SK-N-SH treated with all-trans-retinoic acid at 6 μM for 48 hours (cell line): Measurements from ENCODE around the gene THSD4.

Experiments
- ATAC-seq: fragments of 200-7000 bp; cut with Tn5 transposase; 3 replicates; pipeline ENCODE4 v1.9.1; 2020; ENCODE audit warnings: mild to moderate bottlenecking, moderate library complexity
- ARNTL ChIP-seq: fragments of 450-650 bp; formaldehyde crosslinking; IDR thresholded peaks from 2 replicates; pipeline ENCODE4 v1.5.0; 2020; ENCODE audit warnings: low read depth, mild to moderate bottlenecking, moderate library complexity, borderline replicate concordance
- BACH2 ChIP-seq: fragments of 250-450 bp; sonication (Bioruptor Pico); IDR thresholded peaks from 2 replicates; pipeline ENCODE4 v1.9.0; 2021; ENCODE audit warnings: mild to moderate bottlenecking, borderline replicate concordance
- ESRRG ChIP-seq: fragments of 250-450 bp; sonication (Bioruptor Pico); IDR thresholded peaks from 2 replicates; pipeline ENCODE4 v1.6.1; 2021; ENCODE audit warnings: mild to moderate bottlenecking
- GLIS3 ChIP-seq: fragments of 250-450 bp; sonication (Bioruptor Pico); IDR thresholded peaks from 2 replicates; pipeline ENCODE4 v1.5.0; 2020; ENCODE audit warnings: mild to moderate bottlenecking, moderate library complexity
- ISL1 ChIP-seq: fragments of 250-450 bp; sonication (Bioruptor Pico); IDR thresholded peaks from 2 replicates; pipeline ENCODE4 v2.1.2; 2022; ENCODE audit warnings: mild to moderate bottlenecking, moderate library complexity
- OSR1 ChIP-seq: fragments of 250-450 bp; sonication (Bioruptor Pico); IDR thresholded peaks from 2 replicates; pipeline ENCODE4 v1.8.0; 2022; ENCODE audit warnings: moderate library complexity, mild to moderate bottlenecking, inconsistent platforms
- PPARA ChIP-seq: fragments of 250-450 bp; sonication (Bioruptor Pico); IDR thresholded peaks from 2 replicates; pipeline ENCODE4 v1.5.0; 2020; ENCODE audit warnings: mild to moderate bottlenecking, borderline replicate concordance
- RARB ChIP-seq: fragments of 250-450 bp; sonication (Bioruptor Pico); IDR thresholded peaks from 2 replicates; pipeline ENCODE4 v1.8.0; 2021; ENCODE audit warnings: mild to moderate bottlenecking, moderate library complexity
- SNAI2 ChIP-seq: fragments of 250-450 bp; sonication (Bioruptor Pico); IDR thresholded peaks from 2 replicates; pipeline ENCODE4 v1.5.0; 2020; ENCODE audit warnings: mild to moderate bottlenecking, moderate library complexity
- TCF4 ChIP-seq: fragments of 250-450 bp; sonication (Bioruptor Pico); IDR thresholded peaks from 2 replicates; pipeline ENCODE4 v1.8.0; 2021; ENCODE audit warnings: mild to moderate bottlenecking, moderate library complexity, borderline replicate concordance
- TOX ChIP-seq: fragments of 250-450 bp; sonication (Bioruptor Pico); IDR thresholded peaks from 2 replicates; pipeline ENCODE4 v1.8.0; 2021; ENCODE audit warnings: mild to moderate bottlenecking, moderate library complexity, borderline replicate concordance
- ZFP3 ChIP-seq: fragments of 250-450 bp; sonication (Bioruptor Pico); IDR thresholded peaks from 2 replicates; pipeline ENCODE4 v1.5.0; 2020; ENCODE audit warnings: mild to moderate bottlenecking, moderate library complexity
- ZFP30 ChIP-seq: fragments of 450-650 bp; formaldehyde crosslinking; IDR thresholded peaks from 2 replicates; pipeline ENCODE4 v1.5.0; 2022; ENCODE audit warnings: mild to moderate bottlenecking, moderate library complexity
- ZNF565 ChIP-seq: fragments of 450-650 bp; formaldehyde crosslinking; conservative IDR thresholded peaks from 2 replicates; pipeline ENCODE4 v1.5.0; 2020; ENCODE audit warnings: low read depth, mild to moderate bottlenecking, moderate library complexity
- ZNF70 ChIP-seq: fragments of 450-650 bp; formaldehyde crosslinking; IDR thresholded peaks from 2 replicates; pipeline ENCODE4 v1.5.0; 2020; ENCODE audit warnings: mild to moderate bottlenecking, moderate library complexity
- ZNF8 ChIP-seq: fragments of 450-650 bp; formaldehyde crosslinking; IDR thresholded peaks from 2 replicates; pipeline ENCODE4 v1.5.0; 2020; ENCODE audit warnings: mild to moderate bottlenecking, moderate library complexity
- TF ChIP-seq, protein P1 (sequence below): fragments of 250-450 bp; sonication (Bioruptor Pico); IDR thresholded peaks from 2 replicates; pipeline ENCODE4 v1.8.0; 2021; ENCODE audit warnings: low read depth, mild to moderate bottlenecking, moderate library complexity, borderline replicate concordance
- TF ChIP-seq, protein P2 (sequence below): fragments of 250-450 bp; sonication (Bioruptor Pico); IDR thresholded peaks from 2 replicates; pipeline ENCODE4 v1.5.1; 2020; ENCODE audit warnings: low read depth, mild to moderate bottlenecking, moderate library complexity
- TF ChIP-seq, protein P3 (sequence below): fragments of 250-450 bp; sonication (Bioruptor Pico); IDR thresholded peaks from 2 replicates; pipeline ENCODE4 v1.5.1; 2021; ENCODE audit warnings: mild to moderate bottlenecking, moderate library complexity
- TF ChIP-seq, protein P4 (sequence below): fragments of 250-450 bp; sonication (Bioruptor Pico); IDR thresholded peaks from 2 replicates; pipeline ENCODE4 v1.5.0; 2020; ENCODE audit warnings: mild to moderate bottlenecking, moderate library complexity

THSD4 gene

DNA sequence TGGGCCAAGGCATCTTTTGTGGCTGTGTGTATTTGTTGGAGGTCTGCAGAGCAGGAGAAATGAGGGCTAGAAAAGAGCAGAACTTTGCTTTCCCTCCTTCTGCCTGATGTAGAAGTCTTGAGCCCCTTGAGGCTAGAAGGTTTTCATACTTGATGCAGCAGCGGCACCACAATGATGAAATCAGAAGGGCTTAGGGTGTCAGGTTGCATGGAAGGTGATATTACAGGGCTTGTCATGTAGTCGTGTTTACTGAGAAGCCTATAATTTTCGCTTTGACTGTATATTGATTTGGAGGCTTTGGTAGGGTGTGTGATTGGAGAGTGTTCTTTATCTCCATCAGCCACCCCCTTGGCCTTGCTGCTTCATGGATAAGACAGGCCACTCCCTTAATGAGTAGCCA is 339.8 kb downstream of the THSD4 start (continued):
- TF ChIP-seq ARNTL, result no peak
- no peak for TF ChIP-seq ESRRG
- TF ChIP-seq, protein P1, sequence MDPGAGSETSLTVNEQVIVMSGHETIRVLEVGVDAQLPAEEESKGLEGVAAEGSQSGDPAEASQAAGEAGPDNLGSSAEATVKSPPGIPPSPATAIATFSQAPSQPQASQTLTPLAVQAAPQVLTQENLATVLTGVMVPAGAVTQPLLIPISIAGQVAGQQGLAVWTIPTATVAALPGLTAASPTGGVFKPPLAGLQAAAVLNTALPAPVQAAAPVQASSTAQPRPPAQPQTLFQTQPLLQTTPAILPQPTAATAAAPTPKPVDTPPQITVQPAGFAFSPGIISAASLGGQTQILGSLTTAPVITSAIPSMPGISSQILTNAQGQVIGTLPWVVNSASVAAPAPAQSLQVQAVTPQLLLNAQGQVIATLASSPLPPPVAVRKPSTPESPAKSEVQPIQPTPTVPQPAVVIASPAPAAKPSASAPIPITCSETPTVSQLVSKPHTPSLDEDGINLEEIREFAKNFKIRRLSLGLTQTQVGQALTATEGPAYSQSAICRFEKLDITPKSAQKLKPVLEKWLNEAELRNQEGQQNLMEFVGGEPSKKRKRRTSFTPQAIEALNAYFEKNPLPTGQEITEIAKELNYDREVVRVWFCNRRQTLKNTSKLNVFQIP (CRISPR knock-in tag), result no peak
- no peak for TF ChIP-seq TCF4 (CRISPR knock-in tag)

DNA sequence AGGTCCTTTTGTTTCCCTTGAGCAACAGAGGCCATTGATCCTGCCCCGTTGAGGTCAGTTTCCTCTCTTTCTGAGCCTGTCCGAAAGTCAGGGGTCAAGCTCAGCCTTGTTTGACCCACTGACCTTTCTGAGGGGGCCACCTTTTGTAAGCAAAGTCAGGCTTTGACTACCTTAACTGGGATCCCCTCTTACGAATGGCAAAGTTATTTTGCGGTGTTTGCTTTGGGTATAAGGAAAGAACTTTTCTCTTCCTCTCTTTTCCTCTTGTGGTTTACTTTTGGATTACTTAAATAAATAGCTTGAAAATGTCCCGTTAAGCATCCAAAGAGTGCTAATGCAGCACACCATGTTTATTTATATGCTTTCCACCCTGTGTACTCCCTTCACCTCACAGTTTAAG is 340.6 kb downstream of the THSD4 start:
- no peak for TF ChIP-seq ISL1 (CRISPR knock-in tag)
- no peak for TF ChIP-seq ZFP3 (CRISPR knock-in tag)
- no peak for TF ChIP-seq ZNF70 (CRISPR knock-in tag)
- TF ChIP-seq PPARA (CRISPR knock-in tag), result no peak
- TF ChIP-seq, protein P2, sequence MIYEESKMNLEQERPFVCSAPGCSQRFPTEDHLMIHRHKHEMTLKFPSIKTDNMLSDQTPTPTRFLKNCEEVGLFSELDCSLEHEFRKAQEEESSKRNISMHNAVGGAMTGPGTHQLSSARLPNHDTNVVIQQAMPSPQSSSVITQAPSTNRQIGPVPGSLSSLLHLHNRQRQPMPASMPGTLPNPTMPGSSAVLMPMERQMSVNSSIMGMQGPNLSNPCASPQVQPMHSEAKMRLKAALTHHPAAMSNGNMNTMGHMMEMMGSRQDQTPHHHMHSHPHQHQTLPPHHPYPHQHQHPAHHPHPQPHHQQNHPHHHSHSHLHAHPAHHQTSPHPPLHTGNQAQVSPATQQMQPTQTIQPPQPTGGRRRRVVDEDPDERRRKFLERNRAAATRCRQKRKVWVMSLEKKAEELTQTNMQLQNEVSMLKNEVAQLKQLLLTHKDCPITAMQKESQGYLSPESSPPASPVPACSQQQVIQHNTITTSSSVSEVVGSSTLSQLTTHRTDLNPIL (CRISPR knock-in tag), result no peak
- TF ChIP-seq, protein P3, sequence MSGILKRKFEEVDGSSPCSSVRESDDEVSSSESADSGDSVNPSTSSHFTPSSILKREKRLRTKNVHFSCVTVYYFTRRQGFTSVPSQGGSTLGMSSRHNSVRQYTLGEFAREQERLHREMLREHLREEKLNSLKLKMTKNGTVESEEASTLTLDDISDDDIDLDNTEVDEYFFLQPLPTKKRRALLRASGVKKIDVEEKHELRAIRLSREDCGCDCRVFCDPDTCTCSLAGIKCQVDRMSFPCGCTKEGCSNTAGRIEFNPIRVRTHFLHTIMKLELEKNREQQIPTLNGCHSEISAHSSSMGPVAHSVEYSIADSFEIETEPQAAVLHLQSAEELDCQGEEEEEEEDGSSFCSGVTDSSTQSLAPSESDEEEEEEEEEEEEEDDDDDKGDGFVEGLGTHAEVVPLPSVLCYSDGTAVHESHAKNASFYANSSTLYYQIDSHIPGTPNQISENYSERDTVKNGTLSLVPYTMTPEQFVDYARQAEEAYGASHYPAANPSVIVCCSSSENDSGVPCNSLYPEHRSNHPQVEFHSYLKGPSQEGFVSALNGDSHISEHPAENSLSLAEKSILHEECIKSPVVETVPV (CRISPR knock-in tag), result no peak
- no peak for TF ChIP-seq ZNF565 (CRISPR knock-in tag)
- no peak for TF ChIP-seq TCF4 (CRISPR knock-in tag)
- no peak for TF ChIP-seq ZNF8 (CRISPR knock-in tag)
- no peak for TF ChIP-seq RARB (CRISPR knock-in tag)
- TF ChIP-seq, protein P4, sequence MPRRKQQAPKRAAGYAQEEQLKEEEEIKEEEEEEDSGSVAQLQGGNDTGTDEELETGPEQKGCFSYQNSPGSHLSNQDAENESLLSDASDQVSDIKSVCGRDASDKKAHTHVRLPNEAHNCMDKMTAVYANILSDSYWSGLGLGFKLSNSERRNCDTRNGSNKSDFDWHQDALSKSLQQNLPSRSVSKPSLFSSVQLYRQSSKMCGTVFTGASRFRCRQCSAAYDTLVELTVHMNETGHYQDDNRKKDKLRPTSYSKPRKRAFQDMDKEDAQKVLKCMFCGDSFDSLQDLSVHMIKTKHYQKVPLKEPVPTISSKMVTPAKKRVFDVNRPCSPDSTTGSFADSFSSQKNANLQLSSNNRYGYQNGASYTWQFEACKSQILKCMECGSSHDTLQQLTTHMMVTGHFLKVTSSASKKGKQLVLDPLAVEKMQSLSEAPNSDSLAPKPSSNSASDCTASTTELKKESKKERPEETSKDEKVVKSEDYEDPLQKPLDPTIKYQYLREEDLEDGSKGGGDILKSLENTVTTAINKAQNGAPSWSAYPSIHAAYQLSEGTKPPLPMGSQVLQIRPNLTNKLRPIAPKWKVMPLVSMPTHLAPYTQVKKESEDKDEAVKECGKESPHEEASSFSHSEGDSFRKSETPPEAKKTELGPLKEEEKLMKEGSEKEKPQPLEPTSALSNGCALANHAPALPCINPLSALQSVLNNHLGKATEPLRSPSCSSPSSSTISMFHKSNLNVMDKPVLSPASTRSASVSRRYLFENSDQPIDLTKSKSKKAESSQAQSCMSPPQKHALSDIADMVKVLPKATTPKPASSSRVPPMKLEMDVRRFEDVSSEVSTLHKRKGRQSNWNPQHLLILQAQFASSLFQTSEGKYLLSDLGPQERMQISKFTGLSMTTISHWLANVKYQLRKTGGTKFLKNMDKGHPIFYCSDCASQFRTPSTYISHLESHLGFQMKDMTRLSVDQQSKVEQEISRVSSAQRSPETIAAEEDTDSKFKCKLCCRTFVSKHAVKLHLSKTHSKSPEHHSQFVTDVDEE (CRISPR knock-in tag), result no peak
- TF ChIP-seq, protein P1 (CRISPR knock-in tag), result no peak
- TF ChIP-seq SNAI2, result no peak
- TF ChIP-seq ESRRG, result no peak
- TF ChIP-seq ZFP30, result no peak
- TF ChIP-seq BACH2 (CRISPR knock-in tag), result no peak
- no peak for TF ChIP-seq OSR1 (CRISPR knock-in tag)
- no peak for ATAC-seq

DNA sequence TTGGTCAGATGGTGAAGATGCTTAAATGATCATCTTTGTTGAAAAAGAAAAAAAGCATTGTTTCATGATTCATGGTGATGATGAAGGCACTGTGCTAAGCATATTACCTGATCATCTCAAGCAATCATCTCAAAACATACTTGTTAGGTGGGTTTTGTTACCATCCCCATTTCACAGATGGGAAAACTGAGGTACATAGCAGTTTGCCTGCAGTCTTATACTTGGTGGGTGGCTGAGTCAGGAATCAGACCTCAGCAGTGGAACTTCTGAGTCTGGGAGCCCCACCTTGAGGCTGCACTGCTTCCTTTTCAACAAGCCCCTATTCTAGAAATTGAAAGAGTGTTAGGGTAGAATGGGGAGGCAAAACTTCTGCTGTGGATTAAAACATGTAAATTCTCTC is 341.1 kb downstream of the THSD4 start:
- no peak for ATAC-seq
- TF ChIP-seq ZNF8 (CRISPR knock-in tag) (no peak), ZNF565 (CRISPR knock-in tag) (no peak), TOX (CRISPR knock-in tag) (no peak), ZFP30 (no peak), ARNTL (no peak), ZFP3 (CRISPR knock-in tag) (no peak), GLIS3 (CRISPR knock-in tag) (no peak), PPARA (CRISPR knock-in tag) (no peak), RARB (CRISPR knock-in tag) (no peak), SNAI2 (no peak), BACH2 (CRISPR knock-in tag) (no peak), OSR1 (CRISPR knock-in tag) (no peak), ZNF70 (CRISPR knock-in tag) (no peak)
- TF ChIP-seq, protein P4 (CRISPR knock-in tag), result no peak
- TF ChIP-seq, protein P2 (CRISPR knock-in tag), result no peak
- TF ChIP-seq, protein P3 (CRISPR knock-in tag), result no peak
